ENCODE results near the gene SFMBT2.
"Not testable (repeated sequence)": the region's sequence is repeated elsewhere in the genome, so short reads cannot be mapped to it uniquely, and the experiment has no call there.

The SFMBT2 gene

GRCh38 chr10:7400068-7400715 lies 10.6 kb downstream of the SFMBT2 start:
- DNase-seq, result no peak

GRCh38 chr10:7399533-7399932 lies 11.3 kb downstream of the SFMBT2 start:
- DNase-seq, result no peak

- DNase-seq, result no peak
Measured at GRCh38 chr10:7397049-7398035, 13.5 kb downstream of the SFMBT2 start.

- not testable (repeated sequence) for DNase-seq
Measured at GRCh38 chr10:7392301-7392700, 18.5 kb downstream of the SFMBT2 start.

- DNase-seq, result no peak
Measured at GRCh38 chr10:7391748-7392147, 19.1 kb downstream of the SFMBT2 start.

- not testable (repeated sequence) for DNase-seq
Measured at GRCh38 chr10:7390689-7391110, 20.1 kb downstream of the SFMBT2 start.

- DNase-seq, result no peak
Measured at GRCh38 chr10:7389844-7390243, 21.0 kb downstream of the SFMBT2 start.

GRCh38 chr10:7389346-7389745 lies 21.5 kb downstream of the SFMBT2 start:
- no peak for DNase-seq

- DNase-seq, result no peak
Measured at GRCh38 chr10:7388602-7389001, 22.2 kb downstream of the SFMBT2 start.

GRCh38 chr10:7388149-7388548 lies 22.7 kb downstream of the SFMBT2 start:
- DNase-seq, result not testable (repeated sequence)

- DNase-seq, result no peak
Measured at GRCh38 chr10:7385114-7385513, 25.7 kb downstream of the SFMBT2 start.

- no peak for DNase-seq
Measured at GRCh38 chr10:7383442-7383841, 27.4 kb downstream of the SFMBT2 start.

GRCh38 chr10:7380704-7381241 lies 30.1 kb downstream of the SFMBT2 start:
- no peak for DNase-seq

- no peak for DNase-seq
Measured at GRCh38 chr10:7378602-7379403, 32.0 kb downstream of the SFMBT2 start.

- no peak for DNase-seq
Measured at GRCh38 chr10:7377614-7378248, 33.1 kb downstream of the SFMBT2 start.

- DNase-seq, result no peak
Measured at GRCh38 chr10:7374795-7375194, 36.0 kb downstream of the SFMBT2 start.

GRCh38 chr10:7373039-7373438 lies 37.8 kb downstream of the SFMBT2 start:
- no peak for DNase-seq

- no peak for DNase-seq
Measured at GRCh38 chr10:7372504-7372903, 38.3 kb downstream of the SFMBT2 start.

GRCh38 chr10:7370511-7370910 lies 40.3 kb downstream of the SFMBT2 start:
- no peak for DNase-seq

GRCh38 chr10:7365027-7365745 lies 45.6 kb downstream of the SFMBT2 start:
- DNase-seq, result no peak

GRCh38 chr10:7364474-7364873 lies 46.4 kb downstream of the SFMBT2 start:
- no peak for DNase-seq

- DNase-seq, result no peak
Measured at GRCh38 chr10:7363700-7364099, 47.1 kb downstream of the SFMBT2 start.

Data from NCI-H1694 treated with DMSO at 0.1 percent for 48 hours (cell line).